GM18867 (cell line): Measurements from ENCODE around the gene TRIP6.
"Not testable (repeated sequence)": the region's sequence is repeated elsewhere in the genome, so short reads cannot be mapped to it uniquely, and the experiment has no call there.

Experiments used
- ATAC-seq: cut with Tn5 transposase; IDR thresholded peaks from one replicate; pipeline ENCODE4 v1.9.1; 2021; ENCODE audit warnings: mild to moderate bottlenecking, moderate library complexity; ENCODE audit not compliant: unreplicated experiment

TRIP6 gene

GRCh38 chr7:100910443-100910842 lies 43.3 kb downstream of the TRIP6 start:
- not testable (repeated sequence) for ATAC-seq

- ATAC-seq, result no peak
These were observed 44.3 kb downstream of the TRIP6 start for GRCh38 chr7:100911484-100911883.

GRCh38 chr7:100914208-100914878 lies 47.2 kb downstream of the TRIP6 start:
- no peak for ATAC-seq

- ATAC-seq, result no peak
These were observed 47.8 kb downstream of the TRIP6 start for GRCh38 chr7:100914879-100915447.

GRCh38 chr7:100919335-100919734 lies 52.1 kb downstream of the TRIP6 start:
- not testable (repeated sequence) for ATAC-seq

- not testable (repeated sequence) for ATAC-seq
These were observed 52.7 kb downstream of the TRIP6 start for GRCh38 chr7:100919779-100920437.

GRCh38 chr7:100921039-100921438 lies 53.9 kb downstream of the TRIP6 start:
- no peak for ATAC-seq
